Keratinocyte (primary cell): Measurements from ENCODE around the gene FOXE3. TPM values are rescaled to one million over a fixed set of nuclear protein-coding genes. Genes with fewer than 3 reads are reported as not detected.

Source experiments
- DNase-seq: peaks from one replicate; pipeline ENCODE4 v3.0.0-alpha.2; 2011; ENCODE audit warnings: low read depth, missing footprints, low spot score
- FAIRE-seq: peaks from 2 replicates; lab custom pipeline; 2011; peaks lifted over from hg19 to GRCh38; lab: Jason Lieb, UNC
- H2AFZ ChIP-seq: 2 replicates; pipeline ENCODE4 v1.6.0; 2012; ENCODE audit warnings: low read length, control low read depth, inconsistent platforms; ENCODE audit not compliant: control insufficient read depth
- H3K27ac ChIP-seq: 2 replicates; pipeline ENCODE4 v1.5.1; 2011; ENCODE audit warnings: low read length; ENCODE audit not compliant: control insufficient read depth, insufficient read depth
- H3K27me3 ChIP-seq: 3 replicates; pipeline ENCODE4 v1.6.0; 2011; ENCODE audit warnings: low read length; ENCODE audit not compliant: control insufficient read depth, insufficient read depth; ENCODE audit errors: extremely low read depth
- H3K36me3 ChIP-seq, 2 experiments: 2 replicates in 1 of 2; 3 replicates in 1 of 2; pipeline ENCODE4 v1.5.1; 2011; ENCODE audit warnings: low read length in 2 of 2, mild to moderate bottlenecking in 1 of 2; ENCODE audit not compliant: control insufficient read depth in 2 of 2, insufficient read depth in 2 of 2; ENCODE audit errors: extremely low read depth in 1 of 2
- H3K4me1 ChIP-seq: 3 replicates; pipeline ENCODE4 v1.5.1; 2011; ENCODE audit warnings: low read length; ENCODE audit not compliant: control insufficient read depth, insufficient read depth; ENCODE audit errors: extremely low read depth
- H3K4me2 ChIP-seq: 3 replicates; pipeline ENCODE4 v1.6.0; 2011; ENCODE audit warnings: low read depth, low read length; ENCODE audit not compliant: control insufficient read depth, insufficient read depth; ENCODE audit errors: extremely low read depth
- H3K4me3 ChIP-seq, 3 experiments: fragments of 200-600 bp in 1 of 3; sonication (generic) in 1 of 3; 2 replicates in 2 of 3; 3 replicates in 1 of 3; pipeline ENCODE4 v1.5.1; 2011 to 2016; ENCODE audit warnings: low read length in 3 of 3, mild to moderate bottlenecking in 3 of 3, control low read depth in 2 of 3, inconsistent platforms in 1 of 3, low read depth in 1 of 3, mixed read lengths in 1 of 3, mixed run types in 1 of 3, moderate library complexity in 1 of 3; ENCODE audit not compliant: control insufficient read depth in 2 of 3, insufficient read depth in 2 of 3; ENCODE audit errors: extremely low read depth in 1 of 3
- H3K79me2 ChIP-seq: 2 replicates; pipeline ENCODE4 v1.6.0; 2012; ENCODE audit warnings: low read length; ENCODE audit not compliant: control insufficient read depth, insufficient read depth
- H3K9ac ChIP-seq: 3 replicates; pipeline ENCODE4 v1.6.0; 2011; ENCODE audit warnings: low read length; ENCODE audit not compliant: control insufficient read depth, insufficient read depth; ENCODE audit errors: extremely low read depth
- H3K9me1 ChIP-seq: 3 replicates; pipeline ENCODE4 v1.6.0; 2011; ENCODE audit warnings: low read length; ENCODE audit not compliant: control insufficient read depth, insufficient read depth; ENCODE audit errors: extremely low read depth
- H3K9me3 ChIP-seq: 2 replicates; pipeline ENCODE4 v1.5.1; 2012; ENCODE audit warnings: low read depth, low read length; ENCODE audit not compliant: control insufficient read depth
- H4K20me1 ChIP-seq: 3 replicates; pipeline ENCODE4 v1.6.0; 2011; ENCODE audit warnings: low read length; ENCODE audit not compliant: control insufficient read depth, insufficient read depth; ENCODE audit errors: extremely low read depth
- CTCF ChIP-seq, 3 experiments: IDR thresholded peaks in 1 of 3; conservative IDR thresholded peaks in 1 of 3; optimal IDR thresholded peaks in 1 of 3; 2 replicates in 2 of 3; 3 replicates in 1 of 3; pipeline versions ENCODE3 to v1.5.1; 2011; ENCODE audit warnings: low read length in 3 of 3, mild to moderate bottlenecking in 3 of 3, moderate library complexity in 2 of 3, control low read depth in 1 of 3, inconsistent platforms in 1 of 3; ENCODE audit not compliant: insufficient read depth in 2 of 3; ENCODE audit errors: extremely low read depth in 1 of 3
- EZH2 ChIP-seq: IDR thresholded peaks from one replicate; pipeline ENCODE4 v1.6.1; 2012; ENCODE audit warnings: inconsistent platforms, mild to moderate bottlenecking, low read length, moderate library complexity
- dilution Hi-C: fragments of 300-500 bp; cut with MboI; formaldehyde crosslinking; loops from one replicate; pipeline ENCODE4 v1.7.0; 2020; ENCODE audit warnings: low sequenced_read_pairs; ENCODE audit not compliant: extremely low pct_ligation_motif_present
- polyA plus RNA-seq, 5 experiments: library from polyadenylated mRNA; depleted of rRNA in 3 of 5; stranded (reverse) in 3 of 5; stranded (forward) in 1 of 5; unstranded in 1 of 5; fragments of >200 nt; gene quantifications; 1 replicate in 1 of 5; 2 replicates in 3 of 5; 3 replicates in 1 of 5; pipeline versions ENCODE4 v1.2.1 to v1.2.3, GENCODE V29; 2011 to 2012; ENCODE audit warnings: missing spikeins in 2 of 5, low read depth in 1 of 5, low replicate concordance in 1 of 5

The FOXE3 gene
- polyA plus RNA-seq, 1 donor (not counting 4 experiments of a cell fraction or from before 2014, with no cell fraction given) = not detected

GRCh38 chr1:47378147-47378546 lies 37.9 kb upstream of the FOXE3 start:
- Histone ChIP-seq H3K4me2 (no peak overlapping the region), H3K4me3 (no peak overlapping the region), H3K27me3 (no peaks in the 10 kb centered on the region), H3K9me1 (no peaks in the 10 kb centered on the region), H3K9ac (no peak overlapping the region), H4K20me1 (no peaks in the 10 kb centered on the region), H3K4me1 (no peaks in the 10 kb centered on the region), H3K79me2 (no peaks in the 10 kb centered on the region), H3K36me3 (peaks cover 0 to 5% of the 10 kb centered on the region in 2 experiments), H3K9me3 (no peaks in the 10 kb centered on the region), H3K27ac (no peak overlapping the region), H2AFZ (no peak overlapping the region)
- dilution Hi-C loops = no loop called here
- FAIRE-seq = no peak
- DNase-seq = no peak
- no peak for TF ChIP-seq CTCF (optimal IDR thresholded peaks at IDR 0.05 in 1 of 3, IDR thresholded peaks at IDR 0.05 in 1 of 3, conservative IDR thresholded peaks at IDR 0.05 in 1 of 3; ENCODE audit: extremely low read depth in 1 of 3, insufficient read depth in 2 of 3, low read length in 3 of 3)
- no peak for TF ChIP-seq EZH2

- H3K9me1 ChIP-seq = no peaks in the 10 kb centered on the region
- H4K20me1 ChIP-seq = no peaks in the 10 kb centered on the region
- H3K4me1 ChIP-seq = no peaks in the 10 kb centered on the region
- no peak for FAIRE-seq
- DNase-seq = no peak
- no peak overlapping the region for H2AFZ ChIP-seq
- H3K4me2 ChIP-seq = no peak overlapping the region
- H3K79me2 ChIP-seq = no peaks in the 10 kb centered on the region
- H3K9ac ChIP-seq = no peak overlapping the region
- TF ChIP-seq EZH2 = no peak
- TF ChIP-seq CTCF (optimal IDR thresholded peaks at IDR 0.05 in 1 of 3, IDR thresholded peaks at IDR 0.05 in 1 of 3, conservative IDR thresholded peaks at IDR 0.05 in 1 of 3; ENCODE audit: extremely low read depth in 1 of 3, insufficient read depth in 2 of 3, low read length in 3 of 3) = no peak
- H3K36me3 ChIP-seq = peaks cover 0 to 6% of the 10 kb centered on the region in 2 experiments
- H3K9me3 ChIP-seq = no peaks in the 10 kb centered on the region
- dilution Hi-C loops = no loop called here
- H3K27ac ChIP-seq = no peak overlapping the region
- H3K27me3 ChIP-seq = no peaks in the 10 kb centered on the region
- H3K4me3 ChIP-seq = no peak overlapping the region
These were observed 35.4 kb upstream of the FOXE3 start for GRCh38 chr1:47380699-47381098.
